ENCODE data around the gene TEX52. TPM values are rescaled to one million over a fixed set of nuclear protein-coding genes. Genes with fewer than 3 reads are reported as not detected.

TEX52 gene
- total RNA-seq, 2 experiments from 2014 or later = not detected

DNA sequence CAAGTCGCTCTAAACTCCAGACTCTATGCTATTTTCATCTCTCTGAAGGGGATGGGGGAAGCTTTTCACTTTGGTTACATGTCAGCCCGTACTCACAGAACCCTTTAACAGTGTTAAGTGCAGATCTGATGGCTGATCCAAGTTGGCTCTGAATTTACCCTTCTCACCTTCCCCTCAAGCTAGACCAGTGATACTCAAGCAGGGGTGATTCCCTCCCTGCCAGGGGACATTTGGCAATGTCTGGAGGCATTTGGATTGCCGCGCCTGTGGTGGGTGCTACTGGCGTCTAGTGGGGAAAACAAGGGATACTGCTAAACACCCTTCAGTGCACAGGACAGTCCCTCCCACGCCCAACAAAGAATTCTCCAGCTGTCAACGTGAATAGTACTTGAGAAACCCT is 6.0 kb upstream of the TEX52 start:
- intact Hi-C loops (cut with micrococcal nuclease) = no loop called here
- peaks cover 64% of the 10 kb centered on the region for H3K36me3 Mint-ChIP-seq (ENCODE audit: low read depth)
- CTCF ChIA-PET = interaction anchor here (1.0 to 1.7 kb wide), 3 partner anchors 9 to 82 kb away, joined by 4 to 9 read pairs (median 5); no protein-coding TSS in a partner anchor
- H3K27ac Mint-ChIP-seq = no peak overlapping the region
- H3K9me3 Mint-ChIP-seq = no peaks in the 10 kb centered on the region
- no peaks in the 10 kb centered on the region for H3K4me1 Mint-ChIP-seq (ENCODE audit: low read depth)
- H3K4me3 Mint-ChIP-seq = no peak overlapping the region
- H3K27me3 Mint-ChIP-seq (ENCODE audit: low read depth) = no peaks in the 10 kb centered on the region
- DNase-seq = no peak

DNA sequence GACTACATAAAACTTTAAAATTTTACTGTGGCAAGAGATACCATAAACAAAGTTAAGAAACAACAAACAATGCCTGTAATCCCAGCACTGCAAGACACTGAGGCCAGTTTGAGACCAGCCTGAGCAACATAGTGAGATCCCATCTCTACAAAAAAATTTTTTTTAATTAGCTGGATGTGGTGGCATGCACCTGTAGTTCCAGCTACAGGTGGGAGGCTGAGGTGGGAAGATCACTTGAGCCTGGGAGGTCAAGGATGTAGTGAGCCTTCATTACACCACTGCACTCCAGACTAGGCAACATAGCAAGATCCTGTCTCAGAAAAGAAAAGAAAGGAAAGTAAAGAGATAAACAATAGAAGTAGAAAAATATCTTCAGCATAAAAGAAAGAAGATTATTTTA is 3.3 kb upstream of the TEX52 start:
- no peak for DNase-seq
- Mint-ChIP-seq H3K36me3 (ENCODE audit: low read depth) (peaks cover 47% of the 10 kb centered on the region), H3K4me3 (no peak overlapping the region), H3K4me1 (ENCODE audit: low read depth) (no peaks in the 10 kb centered on the region), H3K27ac (no peak overlapping the region), H3K27me3 (ENCODE audit: low read depth) (no peaks in the 10 kb centered on the region), H3K9me3 (no peaks in the 10 kb centered on the region)
- intact Hi-C loops (cut with micrococcal nuclease) = no loop called here
- CTCF ChIA-PET = no interaction called here

DNA sequence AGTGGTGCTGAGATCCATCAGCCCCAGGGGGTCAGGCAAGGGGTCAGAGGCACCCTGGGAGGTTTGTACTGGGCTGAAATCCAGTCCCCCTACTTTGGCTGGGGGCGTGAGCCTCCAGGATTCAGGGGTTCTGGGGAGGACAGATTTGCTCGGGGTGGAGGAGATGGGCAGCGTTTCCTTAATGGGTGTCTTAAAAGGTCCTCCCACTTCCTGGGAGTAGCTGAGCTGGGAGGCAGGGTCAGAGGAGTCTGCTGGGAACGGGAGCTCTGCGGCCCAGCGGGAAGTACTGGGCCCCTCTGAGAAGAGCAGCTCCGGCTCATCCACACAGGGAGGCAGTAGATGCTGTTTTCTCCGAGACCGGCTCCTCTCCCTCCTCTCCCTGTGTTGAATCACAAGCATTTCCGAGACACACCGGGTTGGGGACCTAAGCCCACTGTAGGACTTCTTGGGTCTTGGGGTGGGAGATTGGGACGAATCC is 2.1 kb upstream of the TEX52 start:
- Mint-ChIP-seq H3K27ac (peak overlapping the region; percentile 61), H3K9me3 (no peaks in the 10 kb centered on the region), H3K36me3 (ENCODE audit: low read depth) (peaks cover 36% of the 10 kb centered on the region), H3K27me3 (ENCODE audit: low read depth) (no peaks in the 10 kb centered on the region), H3K4me3 (no peak overlapping the region), H3K4me1 (ENCODE audit: low read depth) (no peaks in the 10 kb centered on the region)
- no peak for DNase-seq
- intact Hi-C loops (cut with micrococcal nuclease) = no loop called here
- CTCF ChIA-PET = interaction anchor here (0.6 to 1.6 kb wide), 2 partner anchors 9 to 86 kb away, joined by 3 to 4 read pairs; no protein-coding TSS in a partner anchor

DNA sequence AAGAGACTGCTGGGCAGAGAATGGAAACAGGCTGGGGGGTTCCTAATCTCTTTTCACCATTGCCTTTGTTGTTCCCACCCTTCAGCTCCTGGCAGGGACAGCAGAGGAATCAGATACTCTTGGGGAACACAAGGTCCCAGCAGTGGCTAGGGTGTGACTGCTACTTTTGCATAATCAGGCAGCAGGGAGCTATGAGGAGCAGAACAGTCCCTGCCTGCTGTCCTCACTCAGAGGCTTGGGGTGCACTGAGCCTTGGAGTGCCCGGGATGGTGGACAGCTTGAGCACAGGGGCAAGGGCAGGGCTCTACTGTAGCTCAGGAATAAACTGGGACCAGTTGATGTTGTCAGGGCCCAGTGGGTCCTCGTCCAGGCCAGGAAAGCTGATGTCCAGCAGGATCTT is 1.5 kb upstream of the TEX52 start:
- peak overlapping the region; percentile 41 for H3K27ac Mint-ChIP-seq

DNA sequence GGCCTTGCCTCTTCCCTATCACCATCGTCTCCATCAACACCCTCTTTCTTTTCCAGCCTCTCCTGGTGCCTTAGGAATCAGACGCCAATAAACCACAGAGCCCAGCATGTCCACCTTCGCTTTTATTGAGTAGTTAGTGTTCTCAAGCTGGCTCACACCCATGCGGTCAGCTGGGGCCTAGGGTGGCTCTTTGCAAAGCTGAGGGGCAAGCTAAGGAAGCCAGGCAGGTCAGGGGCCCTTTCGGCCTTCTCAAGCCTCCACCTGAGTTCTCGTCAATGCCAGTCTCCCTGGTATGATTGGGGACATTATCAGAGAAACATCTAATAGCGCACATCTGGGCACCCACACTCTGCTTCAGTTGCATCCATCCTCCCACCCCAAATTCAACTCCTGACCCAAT is 737 bp upstream of the TEX52 start:
- Mint-ChIP-seq H3K36me3 (ENCODE audit: low read depth) (peaks cover 24% of the 10 kb centered on the region), H3K27ac (no peak overlapping the region)
- CTCF ChIA-PET = interaction anchor here (1.1 to 1.6 kb wide), 2 partner anchors 10 to 87 kb away, joined by 3 to 4 read pairs; no protein-coding TSS in a partner anchor

More for the DNA sequence above, 1.5 kb upstream of the TEX52 start:
- no peak for DNase-seq
- Mint-ChIP-seq H3K27me3 (ENCODE audit: low read depth) (no peaks in the 10 kb centered on the region), H3K4me1 (ENCODE audit: low read depth) (peaks cover 2% of the 10 kb centered on the region), H3K4me3 (no peak overlapping the region), H3K36me3 (ENCODE audit: low read depth) (peaks cover 31% of the 10 kb centered on the region), H3K9me3 (no peaks in the 10 kb centered on the region)
- intact Hi-C loops (cut with micrococcal nuclease) = no loop called here
- CTCF ChIA-PET = interaction anchor here (1.6 kb wide), 1 partner anchor 86 kb away, joined by 4 read pairs; no protein-coding TSS in a partner anchor

DNA sequence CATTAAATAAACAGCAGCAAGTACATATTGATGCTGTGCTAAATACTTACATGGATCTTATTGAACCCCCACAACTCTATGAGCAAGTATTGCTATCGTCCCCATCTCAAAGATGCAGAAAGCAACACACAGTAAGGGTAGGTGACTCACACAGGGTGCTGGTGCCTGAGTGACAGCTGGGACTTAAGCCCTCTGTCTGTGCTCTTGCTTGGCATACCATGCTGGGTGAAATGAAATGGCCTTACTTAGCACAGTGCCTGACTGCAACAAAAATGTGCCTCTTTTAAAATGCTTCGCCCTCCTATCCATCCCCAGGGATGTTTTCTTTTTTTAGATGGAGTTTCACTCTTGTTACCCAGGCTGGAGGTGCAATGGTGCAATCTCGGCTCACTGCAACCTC is 788 bp downstream of the TEX52 start:
- CTCF ChIA-PET = interaction anchor here (0.7 to 5.3 kb wide), 2 partner anchors 89 to 261 kb away, joined by 3 to 32 read pairs; no protein-coding TSS in a partner anchor

More for the DNA sequence above, 737 bp upstream of the TEX52 start:
- Mint-ChIP-seq H3K27me3 (ENCODE audit: low read depth) (no peaks in the 10 kb centered on the region), H3K9me3 (no peaks in the 10 kb centered on the region), H3K4me3 (no peak overlapping the region), H3K4me1 (ENCODE audit: low read depth) (peaks cover 2% of the 10 kb centered on the region)
- DNase-seq = no peak
- intact Hi-C loops (cut with micrococcal nuclease) = no loop called here

DNA sequence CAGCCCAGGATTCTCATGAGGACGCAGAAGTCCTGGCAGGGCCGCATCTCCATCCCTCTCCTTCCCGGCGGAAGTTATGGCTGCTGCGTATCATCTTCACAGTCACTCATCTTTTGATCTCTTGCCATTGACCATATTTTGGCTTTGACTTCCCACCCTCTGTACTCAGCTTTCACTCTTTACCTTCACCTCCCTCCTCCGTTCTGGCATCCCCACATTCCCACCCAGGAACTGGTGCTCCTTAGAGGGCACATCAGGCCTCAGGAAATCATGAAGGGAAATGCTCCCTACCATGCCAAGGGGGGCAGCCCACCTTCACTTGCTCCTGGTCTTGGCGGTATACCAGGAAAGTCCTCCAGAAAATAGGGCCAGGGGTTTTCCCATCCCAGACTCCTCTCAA is 1.3 kb downstream of the TEX52 start:
- Mint-ChIP-seq H3K36me3 (ENCODE audit: low read depth) (peaks cover 18% of the 10 kb centered on the region), H3K27me3 (ENCODE audit: low read depth) (no peaks in the 10 kb centered on the region), H3K4me3 (no peak overlapping the region), H3K9me3 (no peaks in the 10 kb centered on the region), H3K4me1 (ENCODE audit: low read depth) (peaks cover 2% of the 10 kb centered on the region), H3K27ac (no peak overlapping the region)
- intact Hi-C loops (cut with micrococcal nuclease) = no loop called here
- DNase-seq = no peak
- CTCF ChIA-PET = interaction anchor here (1.5 to 5.3 kb wide), 3 partner anchors 14 to 100 kb away, joined by 3 to 32 read pairs (median 5); no protein-coding TSS in a partner anchor

More for the DNA sequence above, 788 bp downstream of the TEX52 start:
- no peak for DNase-seq
- H3K9me3 Mint-ChIP-seq = no peaks in the 10 kb centered on the region
- H3K27ac Mint-ChIP-seq = no peak overlapping the region
- H3K36me3 Mint-ChIP-seq (ENCODE audit: low read depth) = peaks cover 18% of the 10 kb centered on the region
- no peak overlapping the region for H3K4me3 Mint-ChIP-seq
- no peaks in the 10 kb centered on the region for H3K27me3 Mint-ChIP-seq (ENCODE audit: low read depth)
- intact Hi-C loops (cut with micrococcal nuclease) = no loop called here
- peaks cover 2% of the 10 kb centered on the region for H3K4me1 Mint-ChIP-seq (ENCODE audit: low read depth)

DNA sequence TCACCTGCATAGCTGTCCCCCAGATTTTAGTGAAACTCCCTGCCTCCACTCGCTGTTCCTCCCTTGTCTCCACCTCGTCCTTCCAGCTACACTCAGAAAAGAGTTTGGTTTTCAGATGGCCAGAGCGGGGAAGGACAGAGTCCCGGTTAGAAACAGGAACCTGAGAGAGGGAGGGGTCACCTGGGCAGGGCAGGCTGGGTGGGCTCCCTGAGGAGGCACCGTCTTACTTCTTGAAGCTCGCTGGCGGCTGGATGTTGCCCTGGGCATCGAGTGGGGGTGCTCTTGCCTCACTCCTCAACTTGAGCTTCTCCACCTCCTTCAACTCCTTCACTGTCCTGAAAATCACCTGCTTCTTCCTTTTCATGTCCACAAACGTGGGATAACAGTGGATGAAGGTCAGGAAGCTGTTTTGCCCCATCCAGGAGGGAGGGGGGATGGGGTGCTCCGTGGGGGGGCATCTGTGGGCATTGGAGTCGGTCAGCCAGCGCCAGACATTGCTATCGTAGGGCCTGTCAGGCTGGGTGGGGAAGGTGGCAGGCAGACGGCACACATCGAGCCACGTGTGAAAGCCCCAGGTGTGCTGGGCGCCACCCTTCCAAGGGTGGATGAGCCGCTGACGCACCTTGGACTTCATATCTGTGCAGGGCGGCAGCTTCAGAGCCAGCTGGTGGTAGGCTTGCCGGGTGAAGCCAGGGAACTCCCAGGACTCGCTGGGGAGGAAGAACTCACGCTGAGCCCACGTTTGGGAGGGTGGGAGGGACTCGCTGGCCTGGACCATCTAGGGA is 2.0 kb downstream of the TEX52 start:
- H3K9me3 Mint-ChIP-seq = no peaks in the 10 kb centered on the region
- peaks cover 2% of the 10 kb centered on the region for H3K4me1 Mint-ChIP-seq (ENCODE audit: low read depth)
- H3K27ac Mint-ChIP-seq = no peak overlapping the region
- no peak for DNase-seq
- H3K36me3 Mint-ChIP-seq (ENCODE audit: low read depth) = peaks cover 12% of the 10 kb centered on the region
- no peak overlapping the region for H3K4me3 Mint-ChIP-seq
- intact Hi-C loops (cut with micrococcal nuclease) = no loop called here
- no peaks in the 10 kb centered on the region for H3K27me3 Mint-ChIP-seq (ENCODE audit: low read depth)
- CTCF ChIA-PET = interaction anchor here (0.5 to 5.3 kb wide), 13 partner anchors 7 to 191 kb away, joined by 3 to 32 read pairs (median 4); no protein-coding TSS in a partner anchor

DNA sequence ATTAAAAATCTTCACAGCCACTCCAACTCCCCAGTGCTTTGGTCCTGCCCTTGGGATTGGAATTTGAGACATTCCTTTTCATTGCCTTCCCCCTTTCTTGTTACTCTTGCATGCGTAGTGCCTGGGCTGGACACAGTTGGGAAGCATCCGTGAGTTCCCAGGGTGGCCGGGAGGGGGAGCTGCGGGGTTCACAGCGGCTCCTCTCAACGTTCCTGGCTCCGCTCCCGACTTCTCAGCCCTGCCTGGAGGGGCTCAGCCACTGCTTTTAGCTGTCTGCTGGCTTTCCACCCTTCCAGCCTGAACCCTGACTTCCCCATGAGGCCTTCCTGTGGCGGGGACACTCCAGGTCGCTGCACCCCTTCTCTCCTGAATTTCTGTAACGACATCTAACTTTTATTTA is 3.2 kb downstream of the TEX52 start:
- Mint-ChIP-seq H3K36me3 (ENCODE audit: low read depth) (peaks cover 6% of the 10 kb centered on the region), H3K9me3 (no peaks in the 10 kb centered on the region), H3K4me3 (no peak overlapping the region), H3K27ac (no peak overlapping the region), H3K4me1 (ENCODE audit: low read depth) (peaks cover 2% of the 10 kb centered on the region), H3K27me3 (ENCODE audit: low read depth) (no peaks in the 10 kb centered on the region)
- intact Hi-C loops (cut with micrococcal nuclease) = loop anchor here (1.0 kb wide), 2 partner anchors 91 to 188 kb away; no protein-coding TSS in a partner anchor
- CTCF ChIA-PET = interaction anchor here (0.6 to 5.3 kb wide), 14 partner anchors 9 to 756 kb away, joined by 3 to 32 read pairs (median 4); no protein-coding TSS in a partner anchor
- peak; percentile 62 for DNase-seq

DNA sequence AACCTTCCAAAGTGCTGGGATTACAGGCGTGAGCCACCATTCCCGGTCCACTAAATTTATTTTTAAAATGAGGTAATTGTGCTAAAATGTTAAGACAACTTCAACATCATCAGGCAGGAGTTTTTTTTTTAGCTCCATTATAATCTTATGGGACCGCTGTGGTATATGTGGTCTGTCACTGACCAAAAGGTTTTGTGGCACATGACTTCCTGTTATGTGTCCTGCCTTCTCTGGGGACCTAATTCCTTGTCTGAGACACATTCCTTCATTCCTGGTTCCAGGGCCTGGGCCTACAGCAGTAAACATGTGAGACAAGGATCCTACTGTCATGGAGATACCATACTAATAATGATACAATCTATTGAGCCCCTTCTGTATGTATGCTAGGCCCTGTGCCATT is 4.9 kb downstream of the TEX52 start:
- H3K27me3 Mint-ChIP-seq (ENCODE audit: low read depth) = no peaks in the 10 kb centered on the region
- H3K4me1 Mint-ChIP-seq (ENCODE audit: low read depth) = peaks cover 2% of the 10 kb centered on the region
- no peak overlapping the region for H3K27ac Mint-ChIP-seq
- no peak overlapping the region for H3K4me3 Mint-ChIP-seq
- no peaks in the 10 kb centered on the region for H3K9me3 Mint-ChIP-seq
- CTCF ChIA-PET = interaction anchor here (0.6 to 5.3 kb wide), 5 partner anchors 90 to 190 kb away, joined by 3 to 32 read pairs (median 5); no protein-coding TSS in a partner anchor
- no peak for DNase-seq
- intact Hi-C loops (cut with micrococcal nuclease) = no loop called here
- H3K36me3 Mint-ChIP-seq (ENCODE audit: low read depth) = peaks cover 8% of the 10 kb centered on the region

DNA sequence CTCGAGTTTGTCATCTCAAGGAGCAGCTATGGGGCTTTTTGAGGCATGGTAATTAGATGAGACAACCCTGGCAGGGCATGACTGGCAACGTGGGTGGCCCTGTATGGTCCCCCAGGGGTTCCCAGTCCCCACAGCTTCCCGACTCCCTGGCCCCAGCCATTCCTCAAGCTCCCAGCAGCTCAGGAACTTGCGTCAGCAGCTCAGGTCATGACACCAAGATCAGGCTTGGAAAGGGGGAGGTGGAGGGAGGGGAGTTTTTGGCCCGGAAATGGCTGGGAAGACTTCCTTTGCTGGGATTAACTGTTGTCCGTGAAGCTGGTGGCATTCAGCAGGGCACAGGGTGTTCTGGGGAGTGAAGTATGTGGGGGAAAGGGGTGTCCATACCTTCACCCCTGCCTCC is 11.6 kb downstream of the TEX52 start:
- CTCF ChIA-PET = interaction anchor here (0.7 to 3.0 kb wide), 6 partner anchors 8 to 358 kb away, joined by 3 to 11 read pairs (median 3); no protein-coding TSS in a partner anchor
- no peak for DNase-seq
- Mint-ChIP-seq H3K9me3 (no peaks in the 10 kb centered on the region), H3K27me3 (ENCODE audit: low read depth) (no peaks in the 10 kb centered on the region), H3K27ac (no peak overlapping the region), H3K4me3 (no peak overlapping the region), H3K4me1 (ENCODE audit: low read depth) (no peaks in the 10 kb centered on the region), H3K36me3 (ENCODE audit: low read depth) (peaks cover 20% of the 10 kb centered on the region)
- intact Hi-C loops (cut with micrococcal nuclease) = no loop called here

DNA sequence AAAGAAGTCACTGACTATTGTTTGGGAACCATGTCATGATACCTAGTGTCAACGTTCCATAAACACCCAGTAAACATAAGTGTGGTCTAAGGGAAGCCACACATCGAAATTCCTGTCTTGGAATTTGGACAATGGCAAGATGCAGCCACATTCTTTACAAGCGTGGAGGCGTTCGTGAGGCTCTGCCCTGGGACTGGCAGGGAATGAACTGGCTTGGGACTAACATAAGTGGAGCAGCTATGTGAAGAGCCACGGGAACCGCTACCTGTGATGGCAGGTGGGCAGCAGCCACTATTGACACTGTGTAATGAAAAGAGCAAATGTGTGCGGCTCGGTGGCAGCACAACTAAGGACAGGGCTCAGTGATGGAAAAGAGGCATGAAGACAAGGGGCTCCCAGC is 12.1 kb downstream of the TEX52 start:
- CTCF ChIA-PET = interaction anchor here (0.7 to 3.0 kb wide), 5 partner anchors 8 to 359 kb away, joined by 3 to 11 read pairs (median 3); no protein-coding TSS in a partner anchor
- intact Hi-C loops (cut with micrococcal nuclease) = no loop called here
- Mint-ChIP-seq H3K27me3 (ENCODE audit: low read depth) (no peaks in the 10 kb centered on the region), H3K27ac (no peak overlapping the region), H3K4me1 (ENCODE audit: low read depth) (no peaks in the 10 kb centered on the region), H3K36me3 (ENCODE audit: low read depth) (peaks cover 22% of the 10 kb centered on the region), H3K9me3 (no peaks in the 10 kb centered on the region), H3K4me3 (no peak overlapping the region)
- no peak for DNase-seq

All from activated naive CD4-positive, alpha-beta T cell treated with anti-CD3 and anti-CD28 coated beads for 36 hours (primary cell).